Measurements from ENCODE around the gene ALLC. TPM values are rescaled to one million over a fixed set of nuclear protein-coding genes. Genes with fewer than 3 reads are reported as not detected.

ALLC gene
- total and polyA plus RNA-seq, 4 donors, result 0.09 to 1.4 (median 0.74) TPM

GRCh38 chr2:3708576-3708975, 50.6 kb downstream of the ALLC start (continued):
- TF ChIP-seq ZBTB33 (IDR thresholded peaks at IDR 0.05) (no peak), FOXA2 (IDR thresholded peaks at IDR 0.05) (no peak), MAX (IDR thresholded peaks at IDR 0.05) (no peak), HNF4A (conservative IDR thresholded peaks at IDR 0.05) (no peak), YY1 (IDR thresholded peaks at IDR 0.05) (no peak), JUND (IDR thresholded peaks at IDR 0.05) (no peak)

- Histone ChIP-seq H3K36me3 (ENCODE audit: control insufficient read depth in 4 of 4, insufficient read depth in 3 of 4, low read depth in 1 of 4, low read length in 3 of 4) (no peaks in the 10 kb centered on the region), H3K27me3 (ENCODE audit: control insufficient read depth in 4 of 4, insufficient read depth in 4 of 4, low read length in 3 of 4) (peaks cover 0 to 4% (median 0%) of the 10 kb centered on the region in 4 donors), H3K4me1 (ENCODE audit: control insufficient read depth in 4 of 4, insufficient read depth in 4 of 4, low read length in 3 of 4) (no peaks in the 10 kb centered on the region), H3K27ac (ENCODE audit: low read depth in 1 of 2, low read length in 2 of 2) (no peak overlapping the region), H3K9me3 (ENCODE audit: control insufficient read depth in 4 of 4, low read length in 3 of 4) (no peaks in the 10 kb centered on the region), H3K4me3 (ENCODE audit: low read depth in 1 of 3, low read length in 3 of 3) (no peak overlapping the region), H3K9ac (ENCODE audit: low read depth in 1 of 2, low read length in 2 of 2) (no peak overlapping the region)
- TF ChIP-seq GABPA (IDR thresholded peaks at IDR 0.05 in 1 of 2, conservative IDR thresholded peaks at IDR 0.05 in 1 of 2) (no peak), FOXA2 (IDR thresholded peaks at IDR 0.05) (no peak), HNF4A (conservative IDR thresholded peaks at IDR 0.05) (no peak), TAF1 (conservative IDR thresholded peaks at IDR 0.05) (no peak), RXRA (IDR thresholded peaks at IDR 0.05) (no peak), SP1 (IDR thresholded peaks at IDR 0.05) (no peak), ATF3 (IDR thresholded peaks at IDR 0.05) (no peak), CTCF (IDR thresholded peaks at IDR 0.05; ENCODE audit: low read depth, low read length, missing input control) (no peak), HNF4G (IDR thresholded peaks at IDR 0.05) (no peak), RAD21 (IDR thresholded peaks at IDR 0.05) (no peak)
- WGBS, result 73% methylated on average over 6 of the region's 6 CpGs
- no peak for DNase-seq (ENCODE audit: low spot score)
Observed at GRCh38 chr2:3709225-3709624, 51.2 kb downstream of the ALLC start.

GRCh38 chr2:3712424-3712823, 54.4 kb downstream of the ALLC start:
- 63% methylated on average over 3 of the region's 3 CpGs for WGBS
- no peaks in the 10 kb centered on the region for H3K36me3 ChIP-seq (ENCODE audit: control insufficient read depth in 4 of 4, insufficient read depth in 3 of 4, low read depth in 1 of 4, low read length in 3 of 4)
- no peak overlapping the region for H3K9ac ChIP-seq (ENCODE audit: low read depth in 1 of 2, low read length in 2 of 2)
- no peaks in the 10 kb centered on the region for H3K4me1 ChIP-seq (ENCODE audit: control insufficient read depth in 4 of 4, insufficient read depth in 4 of 4, low read length in 3 of 4)
- H3K9me3 ChIP-seq (ENCODE audit: control insufficient read depth in 4 of 4, low read length in 3 of 4), result no peaks in the 10 kb centered on the region
- DNase-seq (ENCODE audit: low spot score), result no peak
- no peak overlapping the region for H3K27ac ChIP-seq (ENCODE audit: low read depth in 1 of 2, low read length in 2 of 2)
- H3K27me3 ChIP-seq (ENCODE audit: control insufficient read depth in 4 of 4, insufficient read depth in 4 of 4, low read length in 3 of 4), result no peaks in the 10 kb centered on the region
- H3K4me3 ChIP-seq (ENCODE audit: low read depth in 1 of 3, low read length in 3 of 3), result no peak overlapping the region
- TF ChIP-seq MAX (IDR thresholded peaks at IDR 0.05) (no peak), EGR1 (IDR thresholded peaks at IDR 0.05; ENCODE audit: low read depth in 2 of 2) (no peak), HNF4G (IDR thresholded peaks at IDR 0.05) (no peak), ZBTB33 (IDR thresholded peaks at IDR 0.05) (no peak), SP1 (IDR thresholded peaks at IDR 0.05) (no peak), HNF4A (conservative IDR thresholded peaks at IDR 0.05) (no peak), CTCF (IDR thresholded peaks at IDR 0.05; ENCODE audit: low read depth, low read length, missing input control) (no peak), YY1 (IDR thresholded peaks at IDR 0.05) (no peak), FOXA2 (IDR thresholded peaks at IDR 0.05) (no peak), FOXA1 (IDR thresholded peaks at IDR 0.05) (no peak)

Measured in liver (tissue), 9 donors.